NAMALWA (cell line): ENCODE measurements around the gene NIPBL.
"Not testable (repeated sequence)": the region's sequence is repeated elsewhere in the genome, so short reads cannot be mapped to it uniquely, and the experiment has no call there.

ENCODE experiments used
- DNase-seq: peaks from one replicate; pipeline ENCODE4 v3.0.0-alpha.2; 2015; ENCODE audit warnings: low spot score

Gene NIPBL

DNA sequence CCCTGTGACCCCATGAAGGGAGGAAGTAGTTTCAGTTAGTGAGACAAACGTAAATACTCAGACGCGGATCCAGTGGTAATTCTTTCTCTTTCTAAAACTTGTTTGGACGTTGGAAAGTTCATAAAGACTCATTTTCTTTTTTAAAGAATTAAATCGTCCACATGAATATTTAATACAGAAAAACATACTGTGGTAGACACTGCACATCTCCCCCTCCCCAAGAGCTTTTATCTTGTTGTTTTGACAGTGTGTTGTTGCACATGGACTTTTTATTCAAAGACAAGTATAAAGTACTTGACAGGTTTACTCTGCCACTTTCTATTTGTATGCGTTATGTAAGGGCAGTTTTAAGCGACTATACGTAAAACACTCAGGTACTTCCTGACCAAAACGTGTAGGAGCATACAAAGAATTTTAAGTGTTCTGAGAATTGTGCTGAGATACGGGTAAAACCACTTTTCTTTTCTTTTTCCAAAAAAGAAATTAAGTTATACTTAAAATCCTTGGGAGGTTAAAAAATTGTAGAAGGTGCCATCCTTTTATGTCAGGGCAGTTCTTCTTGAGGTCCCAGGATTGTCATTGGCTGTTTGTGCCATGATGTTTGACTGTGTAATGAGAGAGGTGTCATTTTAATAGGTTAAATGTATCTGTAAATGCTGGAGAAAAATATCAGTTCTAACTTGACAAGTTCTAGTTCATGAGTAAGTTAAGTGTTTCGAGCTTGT, 1.3 kb downstream of the NIPBL start:
- peak; percentile 88 for DNase-seq

DNA sequence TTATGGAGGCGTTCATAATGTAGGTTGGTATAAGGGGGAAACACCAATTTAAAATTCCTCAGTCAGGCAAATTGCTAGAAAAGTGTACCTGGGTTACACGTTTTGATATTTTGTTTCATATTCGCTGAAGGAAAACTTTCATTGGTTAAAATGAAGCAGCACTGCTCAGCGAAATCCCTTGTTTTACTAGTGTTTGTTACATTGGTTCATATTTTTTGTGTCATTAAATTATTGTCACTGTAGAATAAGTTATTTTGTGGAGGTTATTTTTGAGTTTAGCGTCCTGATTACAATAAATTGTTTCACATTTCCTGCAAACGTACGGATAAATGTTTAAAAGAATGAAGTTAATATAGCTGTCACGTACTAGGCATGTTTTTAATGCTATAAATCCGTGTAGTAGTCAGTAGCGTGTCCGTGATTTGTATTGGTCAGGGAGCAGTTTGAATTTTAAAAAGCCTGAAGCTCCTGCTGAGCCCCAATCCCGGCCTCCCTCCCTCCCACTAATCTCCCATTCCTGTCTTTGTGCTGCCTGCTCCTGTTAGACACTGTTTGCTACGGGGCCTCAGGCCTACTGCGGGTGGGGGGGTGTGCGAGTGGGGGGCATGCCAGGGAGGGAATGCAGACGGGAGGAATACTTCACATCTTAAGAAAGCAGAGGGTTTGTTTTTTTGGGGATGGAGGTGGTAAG, 2.0 kb downstream of the NIPBL start:
- no peak for DNase-seq

DNA sequence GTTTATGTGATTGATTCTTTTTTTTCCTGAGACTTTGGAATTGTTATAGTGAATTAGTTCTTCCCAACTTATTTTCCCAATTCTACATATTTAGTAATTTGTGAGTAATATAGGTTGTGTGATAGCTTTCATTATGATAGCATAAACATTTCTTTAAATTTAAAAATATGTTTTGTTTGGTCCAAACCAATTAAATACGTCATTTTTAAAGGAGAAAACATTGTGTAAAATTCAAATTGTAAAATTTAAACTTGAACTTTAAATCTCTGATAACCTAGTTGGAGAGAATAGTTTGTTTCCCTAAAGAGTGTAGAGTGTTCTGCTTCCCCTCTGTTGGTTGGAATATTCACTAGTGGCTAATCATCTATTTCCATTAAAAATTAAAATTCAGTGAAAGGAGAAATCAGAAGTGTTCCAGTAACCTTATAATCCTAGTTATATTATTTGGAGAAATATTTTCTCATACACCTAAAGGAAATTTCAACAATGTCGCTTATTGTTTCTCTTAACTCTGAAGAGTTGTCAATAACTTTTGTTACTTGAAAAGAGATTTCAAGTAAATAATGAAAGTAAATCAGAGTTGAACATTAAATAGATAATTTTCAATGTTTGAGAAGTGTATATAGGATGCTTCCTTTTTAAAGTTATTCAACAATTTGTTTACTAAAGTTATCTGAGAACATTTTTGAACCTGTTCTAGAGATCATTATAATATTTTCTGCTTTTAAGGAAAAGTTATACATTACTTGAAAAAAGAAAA, 2.9 kb downstream of the NIPBL start:
- no peak for DNase-seq

DNA sequence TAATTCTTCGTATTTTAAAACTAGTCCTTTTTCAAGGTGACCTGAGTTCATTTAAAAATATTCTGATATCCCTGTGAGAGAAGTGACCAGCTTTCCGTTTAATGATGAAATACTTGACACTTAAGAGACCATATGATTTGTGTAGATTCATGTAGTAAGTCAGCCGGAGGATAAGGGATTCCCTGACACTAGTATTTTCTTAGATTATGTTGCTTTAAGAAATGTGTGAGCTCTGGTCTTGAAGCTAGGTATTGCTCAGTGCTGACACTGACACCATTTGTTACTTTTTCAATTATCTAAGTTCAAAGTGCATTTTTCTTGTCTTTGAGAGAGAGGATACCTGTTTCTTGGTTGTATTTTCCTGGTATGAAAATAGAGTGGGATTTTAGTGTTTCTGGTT, 4.2 kb downstream of the NIPBL start:
- DNase-seq: no peak

DNA sequence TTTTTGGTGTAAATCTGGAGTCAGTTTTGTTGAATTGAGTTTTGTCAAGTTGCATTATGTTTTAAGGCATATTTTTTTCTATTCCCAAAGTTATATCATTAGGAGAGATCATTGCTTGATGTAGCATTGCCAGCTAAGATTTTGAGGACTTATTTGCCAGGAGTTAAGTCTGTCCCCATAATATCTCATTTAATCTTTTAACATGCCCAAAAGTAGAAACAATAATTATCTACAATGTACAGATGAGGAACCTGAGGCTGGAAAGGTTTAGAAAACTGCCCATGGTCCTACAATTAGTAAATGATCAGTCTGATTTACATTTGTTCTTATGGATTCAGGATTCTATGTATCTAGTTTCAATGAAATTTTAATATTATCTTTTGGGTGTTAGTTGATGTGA, 4.7 kb downstream of the NIPBL start:
- DNase-seq: no peak

DNA sequence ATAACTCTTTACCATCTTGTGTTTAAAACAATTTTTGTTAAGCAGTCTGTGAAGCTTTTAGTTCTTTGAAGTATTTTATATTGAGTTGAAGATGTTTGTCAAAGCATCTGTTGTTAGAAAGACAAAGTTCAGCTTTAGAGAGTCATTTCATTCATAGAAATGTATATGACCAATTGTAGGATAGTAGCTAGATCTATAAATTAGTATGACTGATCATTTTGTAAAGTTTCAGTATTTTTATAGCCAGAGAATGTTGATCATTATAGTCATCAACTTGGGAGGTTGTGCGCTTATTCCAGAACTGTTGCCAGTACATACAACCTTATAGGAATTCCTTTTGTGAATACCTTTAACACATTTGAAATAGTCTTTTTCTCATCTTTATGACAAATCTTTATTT, 5.2 kb downstream of the NIPBL start:
- no peak for DNase-seq

DNA sequence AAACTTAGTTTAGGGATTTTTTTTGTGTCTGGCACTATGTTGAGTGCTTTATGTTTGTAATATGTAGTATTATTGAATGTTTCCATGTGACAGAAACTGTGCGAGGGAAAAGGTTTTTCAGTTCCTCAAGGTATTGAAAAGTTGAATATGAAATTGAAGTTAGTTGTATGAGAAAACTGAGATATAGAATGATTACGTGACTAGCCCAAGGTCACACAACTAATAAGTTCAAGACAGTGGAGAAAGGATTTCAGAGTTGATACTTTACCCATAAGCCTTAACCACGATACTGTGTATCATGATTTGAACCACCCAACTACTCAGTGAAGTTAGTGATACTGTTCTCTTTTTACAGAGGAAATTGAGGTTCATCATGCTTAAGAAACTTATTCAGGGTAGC, 5.7 kb downstream of the NIPBL start:
- no peak for DNase-seq

DNA sequence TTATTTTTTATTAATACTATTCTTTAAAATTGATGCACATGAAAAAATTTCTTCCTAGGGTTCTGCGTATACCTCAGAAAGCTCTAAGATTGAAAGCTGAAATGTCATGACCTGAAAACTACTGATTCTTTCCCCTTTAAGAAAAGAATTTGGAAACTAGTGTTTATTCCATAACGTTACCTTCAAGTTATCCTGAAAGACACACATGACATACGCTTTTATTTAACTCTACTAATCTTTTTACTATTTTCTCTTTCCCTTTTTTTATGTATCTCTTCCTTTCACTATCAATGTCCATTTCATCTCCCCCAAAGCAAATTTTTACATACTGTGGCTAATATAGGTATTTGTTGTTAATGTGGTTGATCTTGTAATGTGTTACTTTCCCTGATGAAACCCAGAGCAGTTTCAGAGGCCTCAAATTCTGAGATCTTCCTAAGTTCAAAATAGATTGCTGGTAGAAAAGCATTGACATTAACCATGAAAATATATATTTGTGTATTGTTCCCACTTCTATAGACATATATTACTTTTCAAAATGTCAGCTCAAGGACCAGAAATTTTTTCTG, 7.4 kb downstream of the NIPBL start:
- no peak for DNase-seq

DNA sequence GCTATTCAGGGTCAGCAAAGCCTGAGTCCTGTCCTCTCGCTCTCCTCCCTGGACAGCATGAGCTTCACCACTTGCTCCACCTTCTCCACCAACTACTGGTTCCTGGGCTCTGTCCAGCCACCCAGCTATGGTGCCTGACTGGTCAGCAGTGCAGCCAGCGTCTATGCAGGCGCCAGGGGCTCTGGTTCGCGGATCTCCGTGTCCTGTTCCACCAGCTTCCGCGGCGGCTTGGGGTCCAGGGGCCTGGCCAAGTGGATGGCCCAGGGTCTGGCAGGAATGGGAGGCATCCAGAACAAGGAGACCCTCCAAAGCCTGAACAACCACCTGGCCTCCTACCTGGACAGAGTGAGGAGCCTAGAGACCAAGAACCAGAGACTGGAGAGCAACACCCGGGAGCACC, 8.6 kb downstream of the NIPBL start:
- no peak for DNase-seq

DNA sequence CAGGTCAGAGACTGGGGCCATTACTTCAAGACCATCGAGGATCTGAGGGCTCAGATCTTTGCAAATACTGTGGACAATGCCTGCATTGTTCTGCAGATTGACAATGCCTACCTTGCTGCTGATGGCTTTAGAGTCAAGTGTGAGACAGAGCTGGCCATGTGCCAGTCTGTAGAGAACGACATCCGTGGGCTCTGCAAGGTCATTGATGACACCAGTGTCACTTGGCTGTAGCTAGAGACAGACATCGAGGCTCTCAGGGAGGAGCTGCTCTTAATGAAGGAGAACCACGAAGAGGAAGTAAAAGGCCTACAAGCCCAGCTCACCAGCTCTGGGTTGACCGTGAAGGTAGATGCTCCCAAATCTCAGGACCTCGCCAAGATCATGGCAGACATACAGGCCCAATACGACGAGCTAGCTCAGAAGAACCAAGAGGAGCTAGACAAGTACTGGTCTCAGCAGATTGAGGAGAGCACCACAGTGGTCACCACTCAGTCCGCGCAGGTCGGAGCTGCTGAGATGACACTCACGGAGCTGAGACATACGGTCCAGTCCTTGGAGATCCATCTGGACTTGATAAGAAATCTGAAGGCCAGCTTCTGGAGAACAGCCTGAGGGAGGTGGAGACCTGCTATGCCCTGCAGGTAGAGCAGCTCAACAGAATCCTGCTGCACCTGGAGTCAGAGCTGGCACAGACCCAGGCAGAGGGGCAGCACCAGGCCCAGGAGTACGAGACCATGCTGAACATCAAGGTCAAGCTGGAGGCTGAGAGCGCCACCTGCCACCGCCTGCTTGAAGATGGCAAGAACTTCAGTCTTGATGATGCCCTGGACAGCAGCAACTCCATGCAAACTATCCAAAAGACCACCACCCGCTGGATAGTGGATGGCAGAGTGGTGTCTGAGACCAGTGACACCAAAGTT, 9.3 kb downstream of the NIPBL start:
- DNase-seq: no peak

DNA sequence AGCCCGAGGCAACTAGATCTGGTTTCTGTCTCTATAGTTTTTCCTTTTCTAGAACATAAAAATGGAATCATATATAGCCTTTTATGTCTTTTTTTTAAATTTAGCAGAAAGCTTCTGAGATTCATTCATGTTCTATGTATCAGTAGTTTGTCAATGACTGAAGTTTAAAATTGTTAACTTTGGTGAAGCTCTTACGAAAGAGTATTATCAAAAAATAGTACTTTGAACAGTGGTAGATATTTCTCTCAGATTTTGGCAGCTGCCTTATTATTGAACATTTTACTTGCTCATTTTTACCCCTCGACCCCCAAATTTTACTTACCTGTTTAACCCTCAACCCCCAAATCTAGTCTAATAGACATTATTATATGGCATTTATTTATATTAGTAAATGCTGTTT, 10.2 kb downstream of the NIPBL start:
- no peak for DNase-seq

DNA sequence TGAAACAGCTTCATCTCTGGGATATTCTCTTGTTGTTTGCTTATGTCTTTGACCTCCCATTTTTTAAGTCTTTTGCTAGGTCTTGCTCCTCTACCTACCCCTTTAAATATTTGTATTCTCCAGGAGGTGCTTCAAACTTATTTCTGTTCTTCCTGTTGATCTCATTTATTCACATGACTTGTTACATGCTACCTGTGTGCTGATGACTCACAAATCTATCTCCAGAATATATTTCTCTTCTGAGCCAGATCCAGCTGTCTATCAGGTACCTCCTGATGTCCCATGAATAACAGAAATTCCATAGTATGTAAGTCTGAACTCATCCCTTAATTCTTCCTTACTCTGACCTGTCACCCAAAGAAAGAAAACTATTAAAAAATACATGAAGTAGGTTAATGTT, 11.0 kb downstream of the NIPBL start:
- no peak for DNase-seq

DNA sequence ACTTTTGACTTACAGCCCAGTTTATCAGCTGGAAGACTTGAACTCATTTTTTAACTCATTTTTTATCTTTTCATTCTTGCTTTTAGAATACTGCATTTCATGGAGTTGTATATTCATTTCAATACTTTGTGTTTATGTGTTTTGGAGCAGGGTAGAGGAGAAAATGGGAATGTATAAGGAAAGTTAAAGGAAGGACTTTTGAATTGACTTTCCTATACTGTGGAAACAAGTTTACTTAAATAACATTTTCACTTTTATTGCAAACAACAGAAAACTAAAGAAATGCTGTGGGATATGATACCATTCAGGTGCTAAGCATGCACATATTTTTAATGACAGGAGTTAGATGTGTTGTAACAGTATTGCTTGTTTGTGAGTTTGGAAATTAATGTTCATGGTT, 11.7 kb downstream of the NIPBL start:
- DNase-seq: no peak

DNA sequence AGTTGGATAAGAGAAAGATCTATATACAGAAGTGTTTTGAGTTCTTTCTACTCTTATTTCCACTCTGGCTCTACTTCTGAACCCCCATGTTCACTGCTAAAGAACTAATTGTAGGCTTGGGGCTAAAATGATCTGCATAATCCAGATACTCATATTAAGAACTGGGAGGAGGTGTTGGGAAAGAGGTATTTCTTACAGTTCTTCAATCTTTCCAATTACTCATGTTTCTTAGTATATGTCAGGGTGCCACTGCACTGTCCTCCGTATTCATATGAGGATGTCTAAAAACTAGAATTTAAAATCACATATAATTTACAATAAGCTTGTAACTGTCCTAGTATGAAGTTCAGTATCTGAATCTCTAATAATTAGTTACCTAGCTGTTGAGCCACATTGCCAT, 12.7 kb downstream of the NIPBL start:
- DNase-seq: no peak

DNA sequence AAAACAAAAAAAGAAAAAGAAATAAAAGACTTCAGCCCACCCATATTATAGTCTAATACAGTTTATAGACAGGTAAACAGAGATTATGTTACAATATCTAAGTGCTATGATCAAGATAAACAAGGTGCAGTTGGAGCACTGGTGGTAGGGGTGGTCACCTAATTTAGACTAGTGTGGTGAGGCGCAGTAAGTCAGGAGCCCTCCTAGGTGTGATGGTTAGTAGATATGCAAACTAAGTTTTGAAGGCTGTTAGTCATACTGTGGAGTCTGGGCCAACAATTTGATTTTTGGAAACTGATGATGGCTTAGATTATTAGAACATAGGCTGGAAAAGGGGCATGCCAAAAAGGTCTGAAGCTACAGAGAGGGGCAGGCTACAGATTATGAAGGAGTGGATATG, 14.7 kb downstream of the NIPBL start:
- DNase-seq: no peak

DNA sequence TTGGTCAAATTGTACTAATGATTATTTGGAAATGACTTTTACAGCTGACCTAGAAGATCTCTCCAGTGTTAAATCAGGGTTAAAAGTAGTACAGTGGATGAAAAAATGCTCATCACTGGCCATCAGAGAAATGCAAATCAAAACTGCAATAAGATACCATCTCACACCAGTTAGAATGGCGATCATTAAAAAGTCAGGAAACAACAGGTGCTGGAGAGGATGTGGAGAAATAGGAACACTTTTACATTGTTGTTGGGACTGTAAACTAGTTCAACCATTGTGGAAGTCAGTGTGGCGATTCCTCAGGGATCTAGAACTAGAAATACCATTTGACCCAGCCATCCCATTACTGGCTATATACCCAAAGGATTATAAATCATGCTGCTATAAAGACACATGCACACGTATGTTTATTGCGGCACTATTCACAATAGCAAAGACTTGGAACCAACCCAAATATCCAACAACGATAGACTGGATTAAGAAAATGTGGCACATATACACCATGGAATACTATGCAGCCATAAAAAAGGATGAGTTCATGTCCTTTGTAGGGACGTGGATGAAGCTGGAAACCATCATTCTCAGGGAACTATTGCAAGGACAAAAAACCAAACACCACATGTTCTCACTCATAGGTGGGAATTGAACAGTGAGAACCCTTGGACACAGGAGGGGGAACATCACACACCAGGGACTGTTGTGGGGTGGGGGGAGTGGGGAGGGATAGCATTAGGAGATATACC, 15.7 kb downstream of the NIPBL start:
- DNase-seq: not testable (repeated sequence)

DNA sequence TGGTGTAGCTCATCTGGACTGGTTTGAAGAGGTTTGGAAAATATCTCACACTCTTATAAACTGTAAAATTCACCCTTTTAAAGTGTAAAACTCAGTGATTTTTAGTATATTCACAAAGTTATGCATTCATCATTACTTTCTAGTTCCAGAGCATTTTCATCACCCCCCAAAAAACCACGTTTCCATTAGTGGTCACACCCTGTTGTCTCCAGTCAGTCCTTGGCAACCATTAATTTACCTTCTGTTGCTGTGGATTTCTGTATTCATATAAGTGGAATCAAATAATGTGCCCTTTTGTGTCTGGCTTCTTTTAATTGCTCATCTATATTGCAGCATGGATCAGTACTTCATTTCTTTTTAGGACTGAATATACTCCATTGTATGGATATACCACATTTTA, 18.4 kb downstream of the NIPBL start:
- no peak for DNase-seq

DNA sequence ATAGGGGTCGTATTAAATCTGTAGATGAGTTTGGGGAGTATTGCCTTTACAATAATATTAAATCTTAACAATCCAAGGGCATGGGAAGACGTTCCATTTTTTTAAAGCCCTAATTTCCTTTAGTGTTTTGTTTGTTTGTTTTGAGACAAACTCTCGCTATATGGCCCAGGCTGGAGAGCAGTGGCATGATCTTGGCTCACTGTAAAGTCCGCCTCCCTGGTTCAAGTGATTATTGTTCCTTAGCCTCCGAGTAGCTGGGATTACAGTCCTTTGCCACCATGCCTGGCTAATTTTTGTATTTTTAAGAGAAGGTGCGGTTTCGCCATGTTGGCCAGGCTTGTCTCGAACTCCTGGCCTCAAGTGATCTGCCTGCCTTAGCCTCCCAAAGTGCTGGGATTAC, 19.9 kb downstream of the NIPBL start:
- DNase-seq: no peak

DNA sequence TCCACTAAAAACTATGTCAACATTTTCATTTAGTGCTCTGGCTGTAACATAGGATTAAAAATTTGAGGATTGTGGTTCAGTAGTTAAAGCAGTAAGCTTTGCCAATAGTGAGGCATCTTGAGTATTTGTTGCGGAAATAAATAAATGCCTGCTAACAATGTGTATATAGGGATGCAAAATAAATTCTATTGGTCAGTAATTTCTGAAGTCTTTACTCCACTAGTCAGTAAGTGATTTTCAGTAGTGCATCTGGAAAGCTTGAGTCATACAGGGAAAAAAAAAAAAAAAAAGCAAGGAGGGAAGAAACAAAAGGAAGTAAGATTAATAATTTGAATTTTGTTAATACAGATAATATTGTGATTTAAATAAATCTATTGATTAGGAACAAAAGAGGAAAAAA, 21.0 kb downstream of the NIPBL start:
- no peak for DNase-seq

DNA sequence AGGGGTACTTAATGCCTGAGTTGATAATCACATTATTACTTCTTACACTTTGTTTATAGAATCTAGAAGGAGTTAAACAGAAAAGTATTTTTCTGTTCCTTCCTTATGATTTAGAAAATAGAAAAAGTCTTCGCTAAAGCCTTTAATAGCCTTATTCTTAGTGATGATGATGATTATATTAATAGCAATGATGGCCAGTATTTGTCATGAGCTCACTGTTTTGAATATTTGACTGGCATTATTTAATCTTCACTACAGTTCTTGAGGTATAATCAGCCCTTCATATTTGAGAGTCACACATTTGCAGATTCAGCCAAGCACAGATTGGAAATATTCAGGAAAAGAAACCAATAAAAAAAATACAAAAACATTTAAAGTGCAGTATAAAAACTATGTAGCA, 23.3 kb downstream of the NIPBL start:
- DNase-seq: no peak

DNA sequence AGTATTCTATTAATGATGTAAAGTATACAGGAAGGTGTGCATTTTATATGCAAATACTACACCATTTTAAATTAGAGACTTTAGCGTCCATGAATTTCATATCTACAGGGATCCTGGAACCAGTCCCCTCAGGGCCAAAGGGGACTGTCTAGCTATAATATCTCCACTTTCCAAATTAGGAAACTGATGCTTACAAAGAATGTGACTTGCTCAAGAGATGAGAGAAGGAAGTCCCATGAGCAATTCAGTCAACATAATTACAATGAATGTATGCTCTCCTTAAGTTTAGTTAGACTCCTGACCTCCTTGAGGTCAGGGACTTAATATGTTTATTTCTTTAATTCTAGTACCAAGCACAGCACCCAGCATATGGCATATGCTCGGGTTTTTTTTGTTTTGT, 23.7 kb downstream of the NIPBL start:
- DNase-seq: no peak
